ENCODE results near the gene CARD18.

CARD18 gene

GRCh38 chr11:105139669-105140068 lies at the start of gene CARD18:
Gene CARD18 (minus strand): TSS chr11:105139769. CDS start chr11:105139726, 43 bp downstream.
- no peak for DNase-seq (ENCODE audit: low read depth in 2 of 3, low spot score in 1 of 3)

GRCh38 chr11:105183987-105184386 lies 44.4 kb upstream of the CARD18 start:
- DNase-seq (ENCODE audit: low read depth in 2 of 3, low spot score in 1 of 3) = no peak

GRCh38 chr11:105183426-105183825 lies 43.9 kb upstream of the CARD18 start:
- no peak for DNase-seq (ENCODE audit: low read depth in 2 of 3, low spot score in 1 of 3)

GRCh38 chr11:105181521-105181920 lies 42.0 kb upstream of the CARD18 start:
- no peak for DNase-seq (ENCODE audit: low read depth in 2 of 3, low spot score in 1 of 3)

- no peak for DNase-seq (ENCODE audit: low read depth in 2 of 3, low spot score in 1 of 3)
Measured at GRCh38 chr11:105181100-105181499, 41.5 kb upstream of the CARD18 start.

- DNase-seq (ENCODE audit: low read depth in 2 of 3, low spot score in 1 of 3) = no peak
Measured at GRCh38 chr11:105179542-105180278, 40.1 kb upstream of the CARD18 start.

GRCh38 chr11:105177658-105178057 lies 38.1 kb upstream of the CARD18 start:
- no peak for DNase-seq (ENCODE audit: low read depth in 2 of 3, low spot score in 1 of 3)

GRCh38 chr11:105168457-105168856 lies 28.9 kb upstream of the CARD18 start:
- DNase-seq (ENCODE audit: low read depth in 2 of 3, low spot score in 1 of 3) = no peak

- DNase-seq (ENCODE audit: low read depth in 2 of 3, low spot score in 1 of 3) = no peak
Measured at GRCh38 chr11:105167244-105167643, 27.7 kb upstream of the CARD18 start.

- no peak for DNase-seq (ENCODE audit: low read depth in 2 of 3, low spot score in 1 of 3)
Measured at GRCh38 chr11:105164208-105164607, 24.6 kb upstream of the CARD18 start.

GRCh38 chr11:105162506-105162905 lies 22.9 kb upstream of the CARD18 start:
- DNase-seq (ENCODE audit: low read depth in 2 of 3, low spot score in 1 of 3) = no peak

GRCh38 chr11:105158436-105158835 lies 18.9 kb upstream of the CARD18 start:
- DNase-seq (ENCODE audit: low read depth in 2 of 3, low spot score in 1 of 3) = no peak

- no peak for DNase-seq (ENCODE audit: low read depth in 2 of 3, low spot score in 1 of 3)
Measured at GRCh38 chr11:105156720-105157119, 17.2 kb upstream of the CARD18 start.

- no peak for DNase-seq (ENCODE audit: low read depth in 2 of 3, low spot score in 1 of 3)
Measured at GRCh38 chr11:105156231-105156630, 16.7 kb upstream of the CARD18 start.

- DNase-seq (ENCODE audit: low read depth in 2 of 3, low spot score in 1 of 3) = no peak
Measured at GRCh38 chr11:105155679-105156078, 16.1 kb upstream of the CARD18 start.

- no peak for DNase-seq (ENCODE audit: low read depth in 2 of 3, low spot score in 1 of 3)
Measured at GRCh38 chr11:105153392-105153791, 13.8 kb upstream of the CARD18 start.

GRCh38 chr11:105152560-105152959 lies 13.0 kb upstream of the CARD18 start:
- DNase-seq (ENCODE audit: low read depth in 2 of 3, low spot score in 1 of 3) = no peak

- no peak for DNase-seq (ENCODE audit: low read depth in 2 of 3, low spot score in 1 of 3)
Measured at GRCh38 chr11:105152021-105152512, 12.5 kb upstream of the CARD18 start.

GRCh38 chr11:105149477-105149876 lies 9.9 kb upstream of the CARD18 start:
- no peak for DNase-seq (ENCODE audit: low read depth in 2 of 3, low spot score in 1 of 3)

- no peak for DNase-seq (ENCODE audit: low read depth in 2 of 3, low spot score in 1 of 3)
Measured at GRCh38 chr11:105148241-105148640, 8.7 kb upstream of the CARD18 start.

GRCh38 chr11:105144887-105145286 lies 5.3 kb upstream of the CARD18 start:
- no peak for DNase-seq (ENCODE audit: low read depth in 2 of 3, low spot score in 1 of 3)

- DNase-seq (ENCODE audit: low read depth in 2 of 3, low spot score in 1 of 3) = no peak
Measured at GRCh38 chr11:105142167-105142566, 2.6 kb upstream of the CARD18 start.

GRCh38 chr11:105137286-105137685 lies 2.3 kb downstream of the CARD18 start:
- no peak for DNase-seq (ENCODE audit: low read depth in 2 of 3, low spot score in 1 of 3)

All from stimulated activated CD4-positive, alpha-beta T cell treated with anti-CD3 and anti-CD28 coated beads, Interleukin-12 subunit alpha, Interleukin-12 subunit beta, amount 100 ng/mL, for 48 hours (primary cell).